ENCODE measurements around the gene TRIM21.

- TF ChIP-seq JUNB (IDR thresholded peaks at IDR 0.05) (no peak), CTCF (IDR thresholded peaks at IDR 0.05) (no peak), POLR2A (IDR thresholded peaks at IDR 0.05; ENCODE audit: low read length) (no peak), RCOR1 (IDR thresholded peaks at IDR 0.05; ENCODE audit: low read depth, low read length) (no peak), ESRRA (IDR thresholded peaks at IDR 0.05; ENCODE audit: borderline replicate concordance, low read length) (no peak), POLR2AphosphoS2 (conservative IDR thresholded peaks at IDR 0.05; ENCODE audit: low read length) (no peak), SMC3 (IDR thresholded peaks at IDR 0.05) (no peak), MAZ (IDR thresholded peaks at IDR 0.05; ENCODE audit: borderline replicate concordance, low read depth, low read length) (no peak), REST (IDR thresholded peaks at IDR 0.05) (no peak), PBX3 (IDR thresholded peaks at IDR 0.05) (no peak), HOXB13 (CRISPR knock-in tag; IDR thresholded peaks at IDR 0.05; ENCODE audit: low read depth) (no peak), NPAS2 (CRISPR knock-in tag; IDR thresholded peaks at IDR 0.05; ENCODE audit: borderline replicate concordance) (no peak)
Measured at GRCh38 chr11:4393858-4394223, 339 bp upstream of the TRIM21 start.
